ENCODE data around the gene SCD. TPM values are rescaled to one million over a fixed set of nuclear protein-coding genes. Genes with fewer than 3 reads are reported as not detected.

Gene SCD
- total RNA-seq, 1 donor from 2014 or later = 428 TPM

DNA sequence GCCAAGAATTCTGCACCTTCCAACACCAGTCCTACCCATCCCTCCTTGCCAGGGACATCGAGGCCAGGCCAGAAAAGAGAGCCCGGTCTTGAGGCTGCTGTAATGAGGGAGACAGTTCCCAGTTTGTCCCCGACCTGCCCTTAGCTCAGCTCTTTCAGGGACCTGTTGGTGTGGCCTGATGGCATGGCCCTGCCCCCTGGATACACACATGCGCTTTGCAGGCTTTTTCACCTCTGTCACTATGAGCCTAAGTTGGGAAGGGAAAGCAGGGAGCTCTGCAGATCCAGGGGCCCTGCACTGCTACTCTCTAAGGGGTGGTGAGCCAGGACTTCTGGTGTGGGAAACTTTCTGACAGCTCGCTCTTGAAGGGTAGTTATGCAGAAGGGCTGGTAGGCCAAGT, 2.1 kb downstream of the SCD start:
- no peak for FAIRE-seq
- H3K4me3 Mint-ChIP-seq (ENCODE audit: unreplicated experiment) = peak overlapping the region; percentile 100
- Histone ChIP-seq H4K20me1 (ENCODE audit: insufficient read depth, low read length) (peaks cover 67% of the 10 kb centered on the region), H3K4me1 (ENCODE audit: insufficient read depth, low read length) (peaks cover 38% of the 10 kb centered on the region), H3K79me2 (ENCODE audit: insufficient read depth, low read length) (peaks cover 65% of the 10 kb centered on the region), H3K27me3 (ENCODE audit: insufficient read depth, low read length) (no peaks in the 10 kb centered on the region), H3K9me3 (ENCODE audit: insufficient read depth, low read depth, low read length) (no peaks in the 10 kb centered on the region), H3K9ac (ENCODE audit: low read length) (peak overlapping the region; percentile 91), H2AFZ (ENCODE audit: low read depth, low read length) (no peak overlapping the region), H3K27ac (ENCODE audit: low read depth, low read length) (no peak overlapping the region), H3K4me2 (ENCODE audit: low read length) (peak overlapping the region; percentile 85), H3K36me3 (ENCODE audit: insufficient read depth, low read length) (peaks cover 43% of the 10 kb centered on the region), H3K4me3 (ENCODE audit: insufficient read depth, low read depth, low read length) (peak overlapping the region; percentile 97)
- peaks cover 49% of the 10 kb centered on the region for H3K36me3 Mint-ChIP-seq (ENCODE audit: low read depth, unreplicated experiment)
- H3K9me3 Mint-ChIP-seq (ENCODE audit: unreplicated experiment) = no peaks in the 10 kb centered on the region
- peak overlapping the region; percentile 50 for H3K27ac Mint-ChIP-seq (ENCODE audit: unreplicated experiment)
- H3K4me1 Mint-ChIP-seq (ENCODE audit: low read depth, unreplicated experiment) = peaks cover 42% of the 10 kb centered on the region
- DNase-seq (ENCODE audit: low read depth) = no peak
- TF ChIP-seq EZH2 (IDR thresholded peaks at IDR 0.05; ENCODE audit: insufficient read depth, low read length) = no peak
- TF ChIP-seq, protein P1, sequence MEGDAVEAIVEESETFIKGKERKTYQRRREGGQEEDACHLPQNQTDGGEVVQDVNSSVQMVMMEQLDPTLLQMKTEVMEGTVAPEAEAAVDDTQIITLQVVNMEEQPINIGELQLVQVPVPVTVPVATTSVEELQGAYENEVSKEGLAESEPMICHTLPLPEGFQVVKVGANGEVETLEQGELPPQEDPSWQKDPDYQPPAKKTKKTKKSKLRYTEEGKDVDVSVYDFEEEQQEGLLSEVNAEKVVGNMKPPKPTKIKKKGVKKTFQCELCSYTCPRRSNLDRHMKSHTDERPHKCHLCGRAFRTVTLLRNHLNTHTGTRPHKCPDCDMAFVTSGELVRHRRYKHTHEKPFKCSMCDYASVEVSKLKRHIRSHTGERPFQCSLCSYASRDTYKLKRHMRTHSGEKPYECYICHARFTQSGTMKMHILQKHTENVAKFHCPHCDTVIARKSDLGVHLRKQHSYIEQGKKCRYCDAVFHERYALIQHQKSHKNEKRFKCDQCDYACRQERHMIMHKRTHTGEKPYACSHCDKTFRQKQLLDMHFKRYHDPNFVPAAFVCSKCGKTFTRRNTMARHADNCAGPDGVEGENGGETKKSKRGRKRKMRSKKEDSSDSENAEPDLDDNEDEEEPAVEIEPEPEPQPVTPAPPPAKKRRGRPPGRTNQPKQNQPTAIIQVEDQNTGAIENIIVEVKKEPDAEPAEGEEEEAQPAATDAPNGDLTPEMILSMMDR (IDR thresholded peaks at IDR 0.05; ENCODE audit: insufficient read depth, low read depth, low read length) = no peak
- no peaks in the 10 kb centered on the region for H3K27me3 Mint-ChIP-seq (ENCODE audit: low read depth, unreplicated experiment)

DNA sequence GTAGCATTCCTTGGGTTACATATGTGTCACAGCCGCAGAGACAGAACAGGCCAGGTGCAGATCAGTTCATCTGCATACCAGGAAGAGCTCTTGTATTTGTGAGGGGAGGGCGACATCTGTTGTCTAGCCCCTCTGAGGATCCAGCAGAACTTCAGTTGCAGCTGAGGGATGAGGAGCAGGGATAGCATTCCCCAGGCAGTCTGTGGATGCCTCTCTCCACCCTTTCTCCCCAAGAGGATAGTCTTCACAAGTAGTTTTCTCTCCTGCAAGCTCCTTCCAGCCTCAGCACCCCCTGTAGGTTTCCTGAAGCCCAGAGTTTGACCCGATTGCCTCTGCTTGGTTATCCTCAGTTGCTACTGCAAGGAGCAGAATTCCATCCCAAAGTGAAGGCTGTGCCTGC, 2.6 kb downstream of the SCD start:
- Mint-ChIP-seq H3K9me3 (ENCODE audit: unreplicated experiment) (no peaks in the 10 kb centered on the region), H3K4me1 (ENCODE audit: low read depth, unreplicated experiment) (peaks cover 40% of the 10 kb centered on the region), H3K4me3 (ENCODE audit: unreplicated experiment) (peak overlapping the region; percentile 100), H3K27me3 (ENCODE audit: low read depth, unreplicated experiment) (no peaks in the 10 kb centered on the region), H3K36me3 (ENCODE audit: low read depth, unreplicated experiment) (peaks cover 53% of the 10 kb centered on the region), H3K27ac (ENCODE audit: unreplicated experiment) (no peak overlapping the region)
- TF ChIP-seq, protein P1 (IDR thresholded peaks at IDR 0.05; ENCODE audit: insufficient read depth, low read depth, low read length) = no peak
- no peak for TF ChIP-seq EZH2 (IDR thresholded peaks at IDR 0.05; ENCODE audit: insufficient read depth, low read length)
- H3K4me3 ChIP-seq (ENCODE audit: insufficient read depth, low read depth, low read length) = peak overlapping the region; percentile 97
- no peak overlapping the region for H2AFZ ChIP-seq (ENCODE audit: low read depth, low read length)
- peaks cover 70% of the 10 kb centered on the region for H3K79me2 ChIP-seq (ENCODE audit: insufficient read depth, low read length)
- no peaks in the 10 kb centered on the region for H3K9me3 ChIP-seq (ENCODE audit: insufficient read depth, low read depth, low read length)
- H3K4me2 ChIP-seq (ENCODE audit: low read length) = peak overlapping the region; percentile 85
- FAIRE-seq = no peak
- peaks cover 49% of the 10 kb centered on the region for H3K36me3 ChIP-seq (ENCODE audit: insufficient read depth, low read length)
- H3K27ac ChIP-seq (ENCODE audit: low read depth, low read length) = no peak overlapping the region
- peaks cover 72% of the 10 kb centered on the region for H4K20me1 ChIP-seq (ENCODE audit: insufficient read depth, low read length)
- no peaks in the 10 kb centered on the region for H3K27me3 ChIP-seq (ENCODE audit: insufficient read depth, low read length)
- H3K9ac ChIP-seq (ENCODE audit: low read length) = peak overlapping the region; percentile 91
- DNase-seq (ENCODE audit: low read depth) = no peak
- peaks cover 38% of the 10 kb centered on the region for H3K4me1 ChIP-seq (ENCODE audit: insufficient read depth, low read length)

DNA sequence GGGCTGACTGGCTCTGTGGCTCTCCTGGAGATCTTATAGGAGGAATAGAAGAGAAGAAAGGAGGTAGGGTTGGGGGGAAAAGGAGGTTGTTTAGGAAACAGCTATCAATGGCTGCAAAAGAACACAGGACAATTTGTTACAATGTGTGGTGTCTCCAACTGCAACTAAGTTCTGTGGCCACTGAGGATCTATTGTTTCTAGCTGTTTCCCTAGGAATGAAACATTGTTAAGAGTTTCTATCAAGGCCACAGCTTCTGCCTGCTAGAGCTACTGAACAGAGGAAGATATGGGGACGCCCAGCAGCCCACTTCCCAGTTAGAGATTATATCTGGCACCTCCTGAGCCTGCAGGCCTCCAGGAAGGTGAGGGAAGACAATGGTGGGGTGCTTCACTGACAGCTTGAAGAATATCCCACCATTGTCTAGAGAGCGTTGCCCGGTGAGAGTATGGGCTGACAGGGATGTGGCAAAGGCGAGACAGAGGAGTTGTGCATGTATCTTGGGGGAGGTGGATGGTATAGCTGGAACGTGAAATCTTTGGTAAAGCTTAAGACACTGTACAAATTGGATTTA, 4.0 kb downstream of the SCD start:
- Histone ChIP-seq H4K20me1 (ENCODE audit: insufficient read depth, low read length) (peaks cover 86% of the 10 kb centered on the region), H3K9me3 (ENCODE audit: insufficient read depth, low read depth, low read length) (no peaks in the 10 kb centered on the region), H3K79me2 (ENCODE audit: insufficient read depth, low read length) (peaks cover 76% of the 10 kb centered on the region), H3K27ac (ENCODE audit: low read depth, low read length) (no peak overlapping the region), H2AFZ (ENCODE audit: low read depth, low read length) (no peak overlapping the region), H3K4me2 (ENCODE audit: low read length) (peak overlapping the region; percentile 85), H3K36me3 (ENCODE audit: insufficient read depth, low read length) (peaks cover 62% of the 10 kb centered on the region), H3K9ac (ENCODE audit: low read length) (peak overlapping the region; percentile 26), H3K4me3 (ENCODE audit: insufficient read depth, low read depth, low read length) (peak overlapping the region; percentile 97), H3K27me3 (ENCODE audit: insufficient read depth, low read length) (no peaks in the 10 kb centered on the region), H3K4me1 (ENCODE audit: insufficient read depth, low read length) (peaks cover 30% of the 10 kb centered on the region)
- Mint-ChIP-seq H3K4me1 (ENCODE audit: low read depth, unreplicated experiment) (peaks cover 37% of the 10 kb centered on the region), H3K36me3 (ENCODE audit: low read depth, unreplicated experiment) (peaks cover 65% of the 10 kb centered on the region), H3K9me3 (ENCODE audit: unreplicated experiment) (no peaks in the 10 kb centered on the region), H3K27me3 (ENCODE audit: low read depth, unreplicated experiment) (no peaks in the 10 kb centered on the region), H3K27ac (ENCODE audit: unreplicated experiment) (peak overlapping the region; percentile 80), H3K4me3 (ENCODE audit: unreplicated experiment) (peak overlapping the region; percentile 100)
- no peak for DNase-seq (ENCODE audit: low read depth)
- TF ChIP-seq EZH2 (IDR thresholded peaks at IDR 0.05; ENCODE audit: insufficient read depth, low read length) = no peak
- TF ChIP-seq, protein P1 (IDR thresholded peaks at IDR 0.05; ENCODE audit: insufficient read depth, low read depth, low read length) = no peak
- no peak for FAIRE-seq
